ENCODE measurements around the gene BSPRY.
A peak's percentile ranks its signal among the peaks of the same experiment; 100 is the strongest.

The BSPRY gene

GRCh38 chr9:113349445-113350094, at the start of gene BSPRY:
BSPRY (plus strand) TSS chr9:113349541; CDS start chr9:113349580, 39 bp downstream.
- no peak within 1 kb of the TSS for H2AFZ ChIP-seq (ENCODE audit: low read length)
- H3K4me2 ChIP-seq (ENCODE audit: low read depth, low read length, poor library complexity, severe bottlenecking) = peak within 1 kb of the TSS; percentile 53
- TF ChIP-seq EZH2phosphoT487 (IDR thresholded peaks at IDR 0.05; ENCODE audit: borderline replicate concordance) (no peak), CTCF (conservative IDR thresholded peaks at IDR 0.05; ENCODE audit: low read length) (no peak)

GRCh38 chr9:113299800-113300292, 49.5 kb upstream of the BSPRY start:
- no peak overlapping the region for H3K9ac ChIP-seq (ENCODE audit: low read depth, low read length, poor library complexity, severe bottlenecking)
- no peaks in the 10 kb centered on the region for H3F3A ChIP-seq (ENCODE audit: low read depth)
- no peaks in the 10 kb centered on the region for H4K20me1 ChIP-seq (ENCODE audit: insufficient read depth, low read length, poor library complexity, severe bottlenecking)
- H3K4me3 ChIP-seq (ENCODE audit: low read length, poor library complexity, severe bottlenecking) = no peak overlapping the region
- no peaks in the 10 kb centered on the region for H3K36me3 ChIP-seq (ENCODE audit: insufficient read depth, low read length)
- no peaks in the 10 kb centered on the region for H3K27me3 ChIP-seq (ENCODE audit: insufficient read depth, low read length, poor library complexity, severe bottlenecking)
- no peak for TF ChIP-seq EZH2phosphoT487 (IDR thresholded peaks at IDR 0.05; ENCODE audit: borderline replicate concordance)
- H3K4me2 ChIP-seq (ENCODE audit: low read depth, low read length, poor library complexity, severe bottlenecking) = no peak overlapping the region
- no peaks in the 10 kb centered on the region for H3K4me1 ChIP-seq (ENCODE audit: insufficient read depth, low read length, poor library complexity, severe bottlenecking)
- no peaks in the 10 kb centered on the region for H3K9me3 ChIP-seq (ENCODE audit: insufficient read depth, low read depth, low read length)
- no peaks in the 10 kb centered on the region for H3K9me2 ChIP-seq (replicated peaks; ENCODE audit: low read depth, low read length)
- no peaks in the 10 kb centered on the region for H3K79me2 ChIP-seq (ENCODE audit: insufficient read depth, low read length)
- no peak overlapping the region for H2AFZ ChIP-seq (ENCODE audit: low read length)

More at GRCh38 chr9:113349445-113350094, at the start of gene BSPRY:
- Histone ChIP-seq H3K9me2 (replicated peaks; ENCODE audit: low read depth, low read length) (no peaks in the 10 kb centered on the region), H3K9ac (ENCODE audit: low read depth, low read length, poor library complexity, severe bottlenecking) (peak within 1 kb of the TSS; percentile 4), H3K9me3 (ENCODE audit: insufficient read depth, low read depth, low read length) (no peaks in the 10 kb centered on the region), H3K4me3 (ENCODE audit: low read length, poor library complexity, severe bottlenecking) (peak within 1 kb of the TSS; percentile 34), H3K36me3 (ENCODE audit: insufficient read depth, low read length) (no peaks in the 10 kb centered on the region), H3F3A (ENCODE audit: low read depth) (peaks cover 2% of the 10 kb centered on the region; the same call in 1 of the 2 replicates), H3K27me3 (ENCODE audit: insufficient read depth, low read length, poor library complexity, severe bottlenecking) (no peaks in the 10 kb centered on the region), H3K79me2 (ENCODE audit: insufficient read depth, low read length) (no peaks in the 10 kb centered on the region), H3K4me1 (ENCODE audit: insufficient read depth, low read length, poor library complexity, severe bottlenecking) (peaks cover 24% of the 10 kb centered on the region), H4K20me1 (ENCODE audit: insufficient read depth, low read length, poor library complexity, severe bottlenecking) (no peaks in the 10 kb centered on the region)

GRCh38 chr9:113301548-113301947, 47.8 kb upstream of the BSPRY start:
- Histone ChIP-seq H3K27me3 (ENCODE audit: insufficient read depth, low read length, poor library complexity, severe bottlenecking) (no peaks in the 10 kb centered on the region), H3K4me1 (ENCODE audit: insufficient read depth, low read length, poor library complexity, severe bottlenecking) (no peaks in the 10 kb centered on the region), H3K4me2 (ENCODE audit: low read depth, low read length, poor library complexity, severe bottlenecking) (no peak overlapping the region), H3K9me2 (replicated peaks; ENCODE audit: low read depth, low read length) (no peaks in the 10 kb centered on the region), H3K9me3 (ENCODE audit: insufficient read depth, low read depth, low read length) (no peaks in the 10 kb centered on the region), H3F3A (ENCODE audit: low read depth) (no peaks in the 10 kb centered on the region), H3K36me3 (ENCODE audit: insufficient read depth, low read length) (no peaks in the 10 kb centered on the region), H3K4me3 (ENCODE audit: low read length, poor library complexity, severe bottlenecking) (no peak overlapping the region), H3K9ac (ENCODE audit: low read depth, low read length, poor library complexity, severe bottlenecking) (no peak overlapping the region), H4K20me1 (ENCODE audit: insufficient read depth, low read length, poor library complexity, severe bottlenecking) (no peaks in the 10 kb centered on the region), H2AFZ (ENCODE audit: low read length) (no peak overlapping the region), H3K79me2 (ENCODE audit: insufficient read depth, low read length) (no peaks in the 10 kb centered on the region)
- TF ChIP-seq EZH2phosphoT487 (IDR thresholded peaks at IDR 0.05; ENCODE audit: borderline replicate concordance) (no peak), CTCF (conservative IDR thresholded peaks at IDR 0.05; ENCODE audit: low read length) (no peak)

Measured in Loucy (cell line).